A673 (cell line): ENCODE results near the gene CACNA2D4. TPM values are rescaled to one million over a fixed set of nuclear protein-coding genes. Genes with fewer than 3 reads are reported as not detected.
"Not testable (repeated sequence)": the region's sequence is repeated elsewhere in the genome, so short reads cannot be mapped to it uniquely, and the experiment has no call there.

Experiments
- BruUV-seq: library from RNA; stranded (reverse); fragments of 400-500 nt; replicated peaks from 2 replicates; lab custom pipeline; 2021; lab: Mats Ljungman, UMichigan
- CTCF ChIA-PET: fragments of 300-600 bp; sonication (Branson Sonifier 250); formaldehyde crosslinking; loops from one replicate; lab custom pipeline; 2022; ENCODE audit warnings: antibody characterized with exemption; lab: Charles Lee
- POLR2A ChIA-PET: fragments of 300-600 bp; sonication (Branson Sonifier 250); formaldehyde crosslinking; loops from one replicate; lab custom pipeline; 2022; ENCODE audit warnings: antibody characterized with exemption; ENCODE audit not compliant: low non-redundant PET; lab: Charles Lee
- DNase-seq: peaks from one replicate; pipeline ENCODE4 v3.0.0-alpha.2; 2015; ENCODE audit warnings: low spot score
- H3K27ac ChIP-seq: fragments of 200-600 bp; sonication (generic); 2 replicates; pipeline ENCODE4 v1.5.1; 2016; ENCODE audit warnings: mixed run types, low read depth, mild to moderate bottlenecking, mixed read lengths, antibody characterized with exemption, low read length; ENCODE audit not compliant: poor library complexity, severe bottlenecking
- H3K27me3 ChIP-seq: fragments of 200-600 bp; sonication (generic); replicated peaks from 2 replicates; pipeline ENCODE4 v1.6.1; 2017; ENCODE audit warnings: mixed run types, low read depth, mild to moderate bottlenecking, mixed read lengths, antibody characterized with exemption, low read length; ENCODE audit not compliant: insufficient read depth, poor library complexity
- H3K36me3 ChIP-seq: fragments of 200-600 bp; sonication (generic); 2 replicates; pipeline ENCODE4 v1.6.1; 2016; ENCODE audit warnings: mixed run types, mild to moderate bottlenecking, mixed read lengths, antibody characterized with exemption, low read length; ENCODE audit not compliant: insufficient read depth, poor library complexity, severe bottlenecking
- H3K4me1 ChIP-seq: fragments of 200-600 bp; sonication (generic); 2 replicates; pipeline ENCODE4 v1.6.1; 2017; ENCODE audit warnings: mixed run types, mild to moderate bottlenecking, mixed read lengths, antibody characterized with exemption, low read length; ENCODE audit not compliant: insufficient read depth, poor library complexity, severe bottlenecking
- H3K4me3 ChIP-seq: fragments of 200-600 bp; sonication (generic); 2 replicates; pipeline ENCODE4 v1.5.1; 2016; ENCODE audit warnings: low read depth, mixed run types, mild to moderate bottlenecking, mixed read lengths, low read length; ENCODE audit not compliant: poor library complexity, severe bottlenecking
- H3K9me3 ChIP-seq: fragments of 200-600 bp; sonication (generic); 2 replicates; pipeline ENCODE4 v1.6.1; 2016; ENCODE audit warnings: mixed run types, low read depth, mild to moderate bottlenecking, mixed read lengths, antibody characterized with exemption, low read length; ENCODE audit not compliant: poor library complexity, severe bottlenecking
- CTCF ChIP-seq: fragments of 300-800, 200-600 bp; sonication (generic); conservative IDR thresholded peaks from 2 replicates; pipeline ENCODE4 v1.5.1; 2017; ENCODE audit warnings: low read depth, mild to moderate bottlenecking, antibody characterized with exemption, low read length, moderate library complexity, mixed read lengths
- EZH2 ChIP-seq: fragments of 200-600 bp; sonication (generic); IDR thresholded peaks from 2 replicates; pipeline ENCODE4 v1.6.1; 2017; ENCODE audit warnings: borderline replicate concordance, low read depth, mild to moderate bottlenecking, mixed read lengths, antibody characterized with exemption, low read length; ENCODE audit not compliant: poor library complexity, severe bottlenecking
- intact Hi-C: fragments of 100-400 bp; cut with micrococcal nuclease; formaldehyde crosslinking; loops from one replicate; pipeline ENCODE4 v1.10.0; 2022; ENCODE audit not compliant: unreplicated experiment
- total RNA-seq: library from RNA; stranded (reverse); gene quantifications from 2 replicates; pipeline ENCODE4 v1.2.3, GENCODE V29; 2021

The CACNA2D4 gene
- total RNA-seq, 1 experiment from 2014 or later = 0.41 TPM

- ChIA-PET POLR2A (no interaction called here), CTCF (no interaction called here)
- Histone ChIP-seq H3K4me3 (no peak overlapping the region), H3K9me3 (no peaks in the 10 kb centered on the region), H3K36me3 (no peaks in the 10 kb centered on the region), H3K27ac (no peak overlapping the region), H3K4me1 (no peaks in the 10 kb centered on the region), H3K27me3 (peaks cover 18% of the 10 kb centered on the region)
- no TSS peak for BruUV-seq
- intact Hi-C loops = no loop called here
- TF ChIP-seq CTCF = no peak
- TF ChIP-seq EZH2 = no peak
- DNase-seq = no peak
Measured at GRCh38 chr12:1819571-1819970, 98.9 kb downstream of the CACNA2D4 start.

GRCh38 chr12:1819050-1819449 lies 99.4 kb downstream of the CACNA2D4 start:
- CTCF ChIA-PET = no interaction called here
- H3K4me1 ChIP-seq = no peaks in the 10 kb centered on the region
- H3K9me3 ChIP-seq = no peaks in the 10 kb centered on the region
- no TSS peak for BruUV-seq
- POLR2A ChIA-PET = no interaction called here
- DNase-seq = no peak
- H3K36me3 ChIP-seq = no peaks in the 10 kb centered on the region
- no peak overlapping the region for H3K4me3 ChIP-seq
- no peak for TF ChIP-seq CTCF
- TF ChIP-seq EZH2 = no peak
- peaks cover 18% of the 10 kb centered on the region for H3K27me3 ChIP-seq
- no peak overlapping the region for H3K27ac ChIP-seq
- intact Hi-C loops = no loop called here

GRCh38 chr12:1817928-1818327 lies 100.5 kb downstream of the CACNA2D4 start:
- H3K4me1 ChIP-seq, intact Hi-C loops, H3K9me3 ChIP-seq, H3K4me3 ChIP-seq, CTCF ChIA-PET, DNase-seq, H3K27ac ChIP-seq, H3K36me3 ChIP-seq, BruUV-seq, POLR2A ChIA-PET: not testable (repeated sequence)
- peaks cover 18% of the 10 kb centered on the region for H3K27me3 ChIP-seq

- H3K27ac ChIP-seq = no peak overlapping the region
- ChIA-PET CTCF (no interaction called here), POLR2A (no interaction called here)
- no peaks in the 10 kb centered on the region for H3K4me1 ChIP-seq
- peaks cover 18% of the 10 kb centered on the region for H3K27me3 ChIP-seq
- DNase-seq = no peak
- H3K9me3 ChIP-seq = no peaks in the 10 kb centered on the region
- no TSS peak for BruUV-seq
- TF ChIP-seq EZH2 = no peak
- intact Hi-C loops = no loop called here
- no peaks in the 10 kb centered on the region for H3K36me3 ChIP-seq
- H3K4me3 ChIP-seq = no peak overlapping the region
Measured at GRCh38 chr12:1816730-1817348, 101.6 kb downstream of the CACNA2D4 start.
